GM23248 (cell line): ENCODE measurements around the gene RARB. TPM values are rescaled to one million over a fixed set of nuclear protein-coding genes. Genes with fewer than 3 reads are reported as not detected.

Experiments used
- DNase-seq: peaks from one replicate; pipeline ENCODE4 v3.0.0-alpha.2; 2015
- H2AFZ ChIP-seq: fragments of 200-600 bp; sonication (generic); 2 replicates; pipeline ENCODE4 v1.6.1; 2016; ENCODE audit warnings: antibody characterized with exemption
- H3F3A ChIP-seq: fragments of 200-600 bp; sonication (generic); 2 replicates; pipeline ENCODE4 v1.6.1; 2016; ENCODE audit warnings: mild to moderate bottlenecking, antibody characterized with exemption, mixed run types; ENCODE audit not compliant: insufficient read depth
- H3K27ac ChIP-seq: fragments of 200-600 bp; sonication (generic); 2 replicates; pipeline ENCODE4 v1.5.1; 2016; ENCODE audit warnings: mild to moderate bottlenecking
- H3K27me3 ChIP-seq: fragments of 200-600 bp; sonication (generic); replicated peaks from 2 replicates; pipeline ENCODE4 v1.6.1; 2016; ENCODE audit warnings: mild to moderate bottlenecking; ENCODE audit not compliant: insufficient read depth
- H3K36me3 ChIP-seq: fragments of 200-600 bp; sonication (generic); 2 replicates; pipeline ENCODE4 v1.6.1; 2016; ENCODE audit warnings: low read depth, mild to moderate bottlenecking
- H3K4me1 ChIP-seq: fragments of 200-600 bp; sonication (generic); 2 replicates; pipeline ENCODE4 v1.6.1; 2016; ENCODE audit warnings: mild to moderate bottlenecking; ENCODE audit not compliant: insufficient read depth
- H3K4me2 ChIP-seq: fragments of 200-600 bp; sonication (generic); one replicate; pipeline ENCODE4 v1.6.1; 2016; ENCODE audit warnings: mild to moderate bottlenecking; ENCODE audit not compliant: unreplicated experiment
- H3K4me3 ChIP-seq: fragments of 200-600 bp; sonication (generic); 2 replicates; pipeline ENCODE4 v1.5.1; 2016; ENCODE audit warnings: mild to moderate bottlenecking
- H3K79me2 ChIP-seq: fragments of 200-600 bp; sonication (generic); 2 replicates; pipeline ENCODE4 v1.6.1; 2016; ENCODE audit warnings: mild to moderate bottlenecking; ENCODE audit not compliant: insufficient read depth
- H3K9ac ChIP-seq: fragments of 200-600 bp; sonication (generic); 2 replicates; pipeline ENCODE4 v1.6.1; 2016; ENCODE audit warnings: mild to moderate bottlenecking
- H3K9me2 ChIP-seq: fragments of 200-600 bp; sonication (generic); 2 replicates; pipeline ENCODE4 v1.6.1; 2016; ENCODE audit warnings: mixed run types, mild to moderate bottlenecking, moderate library complexity; ENCODE audit not compliant: insufficient read depth
- H3K9me3 ChIP-seq: fragments of 200-600 bp; sonication (generic); one replicate; pipeline ENCODE4 v1.6.1; 2017; ENCODE audit warnings: low read depth
- H4K20me1 ChIP-seq: fragments of 200-600 bp; sonication (generic); 2 replicates; pipeline ENCODE4 v1.6.0; 2016; ENCODE audit not compliant: insufficient read depth
- EZH2 ChIP-seq: fragments of 200-600 bp; sonication (generic); IDR thresholded peaks from 2 replicates; pipeline ENCODE4 v1.6.1; 2018; ENCODE audit warnings: antibody characterized with exemption, mild to moderate bottlenecking; ENCODE audit not compliant: insufficient read depth, poor library complexity, severe bottlenecking
- EZH2phosphoT487 ChIP-seq: fragments of 200-600 bp; sonication (generic); IDR thresholded peaks from 2 replicates; pipeline ENCODE4 v1.6.1; 2018; ENCODE audit warnings: antibody characterized with exemption, moderate library complexity, mild to moderate bottlenecking, low read depth; ENCODE audit not compliant: insufficient read depth
- WGBS, 2 experiments: methylation state at CpG; one replicate each; pipeline ENCODE4 v1.1.6; 2015 to 2017; ENCODE audit warnings: low lambda C conversion rate in 2 of 2, low coverage in 1 of 2; ENCODE audit errors: missing lambda C conversion rate in 2 of 2; 5-methylcytosine and 5-hydroxymethylcytosine counted together
- in situ Hi-C: fragments of 300-500 bp; cut with MboI; formaldehyde crosslinking; loops from 2 replicates; pipeline ENCODE4 v1.15.0; 2020
- polyA plus RNA-seq: library from polyadenylated mRNA; unstranded; fragments of >200 nt; fragmentation: Nextera tagmentation; extraction: Ambion mirVana; gene quantifications from 2 replicates; pipeline ENCODE4 v1.2.1, GENCODE V29; 2016
- total RNA-seq: library from RNA; depleted of rRNA; stranded (reverse); fragments of >200 nt; shearing (Covaris generic); gene quantifications from 2 replicates; pipeline ENCODE4 v1.2.3, GENCODE V29; 2014

Gene RARB
- total and polyA plus RNA-seq, 2 experiments from 2014 or later: 0.11 TPM; not detected in 1

DNA sequence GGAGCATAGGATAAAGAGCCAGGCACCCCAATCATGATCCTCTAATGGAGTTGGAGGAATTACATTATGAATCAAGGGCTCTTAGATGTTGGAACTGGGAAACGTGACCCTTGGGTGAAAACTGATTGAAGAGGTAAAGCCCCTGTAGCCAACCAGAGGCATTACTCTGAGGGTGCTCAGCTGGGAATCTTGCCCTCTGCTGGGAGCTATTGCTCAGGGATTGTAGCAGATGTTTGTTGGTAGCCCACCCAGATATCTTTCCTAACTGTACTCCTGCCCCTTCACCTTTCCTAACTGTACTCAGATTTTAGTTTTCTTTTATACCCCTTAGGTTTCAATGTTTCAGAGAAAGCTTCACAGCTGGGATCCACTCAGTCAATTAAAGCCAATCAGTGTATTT lies 74.2 kb downstream of the RARB start:
- H3K27me3 ChIP-seq: no peaks in the 10 kb centered on the region
- in situ Hi-C loops: no loop called here
- H3K9ac ChIP-seq: no peak overlapping the region
- no peaks in the 10 kb centered on the region for H3K36me3 ChIP-seq
- H3K4me3 ChIP-seq: no peak overlapping the region
- TF ChIP-seq EZH2: no peak
- TF ChIP-seq EZH2phosphoT487: no peak
- no peaks in the 10 kb centered on the region for H3K79me2 ChIP-seq
- no peak overlapping the region for H3K27ac ChIP-seq
- no peak for DNase-seq
- no peak overlapping the region for H3K4me2 ChIP-seq
- H4K20me1 ChIP-seq: no peaks in the 10 kb centered on the region
- WGBS, 2 experiments: 58 to 63% methylated on average over 1 of the region's 1 CpG
- H2AFZ ChIP-seq: no peak overlapping the region
- no peaks in the 10 kb centered on the region for H3K9me3 ChIP-seq
- no peaks in the 10 kb centered on the region for H3K9me2 ChIP-seq
- H3K4me1 ChIP-seq: no peaks in the 10 kb centered on the region
- no peaks in the 10 kb centered on the region for H3F3A ChIP-seq

DNA sequence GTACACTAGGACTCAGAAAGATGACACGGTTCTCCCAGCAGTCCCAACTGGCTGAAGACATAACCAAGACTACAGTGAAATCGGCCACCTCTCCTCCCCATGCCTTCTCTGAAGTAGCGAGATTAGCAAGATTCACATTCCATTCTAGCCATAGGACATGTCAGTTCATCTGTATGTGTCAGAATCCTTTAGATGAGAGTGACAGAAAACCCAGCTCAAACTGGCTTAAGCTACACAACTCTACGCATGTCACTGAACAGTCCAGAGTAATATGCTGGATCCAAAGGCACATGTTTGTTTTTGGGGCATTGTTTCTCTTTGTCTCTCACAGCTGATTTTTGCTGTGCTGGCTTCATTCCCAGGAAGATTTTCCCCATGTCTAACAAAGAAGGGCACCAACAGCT lies 75.8 kb downstream of the RARB start:
- Histone ChIP-seq H3K36me3 (no peaks in the 10 kb centered on the region), H3K27ac (no peak overlapping the region), H4K20me1 (no peaks in the 10 kb centered on the region), H3K9me3 (no peaks in the 10 kb centered on the region), H3K9me2 (no peaks in the 10 kb centered on the region), H3K4me2 (no peak overlapping the region), H3K4me3 (no peak overlapping the region), H3F3A (peaks cover 8% of the 10 kb centered on the region; the same call in 1 of the 2 replicates), H3K27me3 (no peaks in the 10 kb centered on the region), H3K79me2 (no peaks in the 10 kb centered on the region), H2AFZ (no peak overlapping the region), H3K9ac (no peak overlapping the region), H3K4me1 (peaks cover 12% of the 10 kb centered on the region)
- no peak for DNase-seq
- 80 to 83% methylated on average over 4 of the region's 4 CpGs for WGBS, 2 experiments
- in situ Hi-C loops: no loop called here
- TF ChIP-seq EZH2: no peak
- TF ChIP-seq EZH2phosphoT487: no peak

GRCh38 chr3:25505581-25505980 lies 77.5 kb downstream of the RARB start:
- no peaks in the 10 kb centered on the region for H3K36me3 ChIP-seq
- TF ChIP-seq EZH2phosphoT487: no peak
- no peak for TF ChIP-seq EZH2
- no peak overlapping the region for H3K4me3 ChIP-seq
- H3K9ac ChIP-seq: no peak overlapping the region
- H3K27ac ChIP-seq: no peak overlapping the region
- H3K4me1 ChIP-seq: peaks cover 21% of the 10 kb centered on the region
- no peaks in the 10 kb centered on the region for H3K9me2 ChIP-seq
- no peaks in the 10 kb centered on the region for H3K79me2 ChIP-seq
- no peaks in the 10 kb centered on the region for H3K27me3 ChIP-seq
- no peak for DNase-seq
- no peaks in the 10 kb centered on the region for H4K20me1 ChIP-seq
- in situ Hi-C loops: no loop called here
- peaks cover 15% of the 10 kb centered on the region; the same call in 1 of the 2 replicates for H3F3A ChIP-seq
- no peak overlapping the region for H3K4me2 ChIP-seq
- no peaks in the 10 kb centered on the region for H3K9me3 ChIP-seq
- no peak overlapping the region for H2AFZ ChIP-seq
- WGBS, 2 experiments: 84 to 92% methylated on average over 4 of the region's 4 CpGs

DNA sequence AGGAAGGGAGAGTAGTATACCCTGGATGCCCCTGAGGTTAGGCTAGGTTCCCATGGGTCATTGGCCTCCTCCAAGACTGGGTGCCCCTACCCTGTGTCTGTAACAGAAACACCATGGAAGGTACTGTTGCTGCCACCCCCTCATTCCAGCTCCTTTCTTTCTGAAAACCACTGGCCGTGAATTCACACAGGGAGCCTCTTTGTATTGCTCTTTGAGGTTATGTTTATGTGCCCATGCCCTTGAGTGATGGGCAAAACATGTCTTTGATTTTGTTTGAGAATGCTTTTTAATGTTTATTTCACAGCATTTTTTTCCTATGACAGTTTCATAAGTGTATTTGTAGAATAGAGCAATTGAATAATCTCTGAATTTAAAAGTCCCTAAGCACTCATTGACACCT lies 79.7 kb downstream of the RARB start:
- DNase-seq: no peak

DNA sequence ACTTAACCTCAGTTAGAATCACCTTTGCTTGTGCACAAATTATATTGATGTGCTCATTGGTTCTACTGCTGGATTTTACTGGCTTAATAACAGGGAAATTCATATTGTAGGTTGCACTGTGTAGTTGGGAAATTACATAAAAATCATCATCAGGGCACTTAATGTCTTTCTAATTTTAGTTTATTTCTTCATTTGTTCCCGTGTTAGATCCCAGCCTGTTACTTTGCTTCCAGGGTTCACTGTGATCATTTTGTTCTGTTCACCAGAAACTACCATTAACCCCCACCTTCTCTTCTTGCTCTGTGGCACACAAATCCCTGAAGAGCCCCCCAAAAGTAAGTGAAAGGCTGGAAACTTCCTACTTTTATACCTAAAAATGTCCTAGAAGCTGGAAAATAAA lies 80.4 kb downstream of the RARB start:
- Histone ChIP-seq H3K27me3 (no peaks in the 10 kb centered on the region), H3K79me2 (no peaks in the 10 kb centered on the region), H3K27ac (0 out of 2 replicates have a peak overlapping the region, but pooled peaks have one; percentile 23), H2AFZ (no peak overlapping the region), H3K4me3 (no peak overlapping the region), H3F3A (peaks cover 15% of the 10 kb centered on the region; the same call in 1 of the 2 replicates), H3K9me2 (no peaks in the 10 kb centered on the region), H4K20me1 (no peaks in the 10 kb centered on the region), H3K9ac (no peak overlapping the region), H3K4me2 (peak overlapping the region; percentile 32), H3K9me3 (no peaks in the 10 kb centered on the region), H3K36me3 (no peaks in the 10 kb centered on the region), H3K4me1 (peaks cover 21% of the 10 kb centered on the region)
- 0% methylated on average over 1 of the region's 1 CpG for WGBS, 2 experiments
- TF ChIP-seq EZH2phosphoT487: no peak
- no peak for TF ChIP-seq EZH2
- in situ Hi-C loops: no loop called here
- DNase-seq: no peak

More for the DNA sequence above, 79.7 kb downstream of the RARB start:
- no peak overlapping the region for H3K4me3 ChIP-seq
- no peaks in the 10 kb centered on the region for H3K27me3 ChIP-seq
- H3K36me3 ChIP-seq: no peaks in the 10 kb centered on the region
- no peaks in the 10 kb centered on the region for H3K79me2 ChIP-seq
- TF ChIP-seq EZH2: no peak
- no peak for TF ChIP-seq EZH2phosphoT487
- no peak overlapping the region for H2AFZ ChIP-seq
- H3K9me2 ChIP-seq: no peaks in the 10 kb centered on the region
- 82 to 91% methylated on average over 1 of the region's 1 CpG for WGBS, 2 experiments
- H3K27ac ChIP-seq: no peak overlapping the region
- H3K9me3 ChIP-seq: no peaks in the 10 kb centered on the region
- peak overlapping the region; percentile 32 for H3K4me2 ChIP-seq
- H3K4me1 ChIP-seq: peaks cover 21% of the 10 kb centered on the region
- peaks cover 15% of the 10 kb centered on the region; the same call in 1 of the 2 replicates for H3F3A ChIP-seq
- in situ Hi-C loops: no loop called here
- no peaks in the 10 kb centered on the region for H4K20me1 ChIP-seq
- H3K9ac ChIP-seq: no peak overlapping the region
